KOPT-K1 (cell line): ENCODE measurements around the gene DUS1L.

ENCODE experiments used
- H3K27ac ChIP-seq: fragments of 200-600 bp; sonication (generic); 2 replicates; pipeline ENCODE4 v1.5.1; 2016; ENCODE audit warnings: antibody characterized with exemption, mild to moderate bottlenecking, low read depth, low read length; ENCODE audit not compliant: poor library complexity, severe bottlenecking
- H3K36me3 ChIP-seq: fragments of 200-600 bp; sonication (generic); 2 replicates; pipeline ENCODE4 v1.5.1; 2017; ENCODE audit warnings: antibody characterized with exemption, mild to moderate bottlenecking, low read length, moderate library complexity; ENCODE audit not compliant: insufficient read depth
- H3K9me3 ChIP-seq: fragments of 200-600 bp; sonication (generic); 2 replicates; pipeline ENCODE4 v1.5.1; 2017; ENCODE audit warnings: antibody characterized with exemption, low read length, mild to moderate bottlenecking; ENCODE audit not compliant: insufficient read depth, poor library complexity, severe bottlenecking

DUS1L gene

GRCh38 chr17:82085031-82085861 lies 19.6 kb upstream of the DUS1L start:
- H3K9me3 ChIP-seq, result no peaks in the 10 kb centered on the region
- H3K36me3 ChIP-seq, result peaks cover 100% of the 10 kb centered on the region

DNA sequence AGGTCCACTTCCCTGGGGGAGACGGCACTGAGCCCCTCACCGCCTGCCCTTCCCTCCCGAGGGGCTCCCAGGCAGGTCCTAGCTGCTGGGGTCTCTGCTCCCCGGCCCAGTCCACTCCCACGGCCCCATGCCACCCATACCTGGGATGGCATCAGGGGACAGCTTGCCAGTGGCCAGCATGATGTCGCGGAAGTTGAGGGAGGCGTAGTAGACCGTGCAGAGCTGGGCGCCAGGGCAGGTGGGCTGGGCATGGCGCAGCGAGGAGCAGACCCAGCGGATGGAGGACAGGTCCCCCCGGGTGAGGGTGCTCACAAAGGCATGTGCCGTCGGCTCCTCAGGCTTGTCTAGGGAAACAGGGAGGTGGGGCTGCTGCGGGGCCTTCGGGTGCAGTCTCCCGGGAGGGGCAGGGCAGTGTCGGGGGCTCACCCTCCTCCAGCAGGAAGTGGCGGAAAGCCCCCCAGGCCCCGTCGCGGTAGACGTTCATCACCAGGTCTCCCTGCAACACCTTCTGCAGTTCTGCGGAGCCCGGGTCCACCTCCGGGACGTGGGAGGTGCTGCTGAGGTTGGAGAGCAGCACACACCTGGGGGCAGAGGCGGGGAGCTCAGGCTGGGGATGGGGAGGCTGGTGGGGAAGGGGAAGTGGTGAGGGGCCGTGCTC lies 18.9 kb upstream of the DUS1L start:
- H3K9me3 ChIP-seq, result no peaks in the 10 kb centered on the region
- peaks cover 100% of the 10 kb centered on the region for H3K36me3 ChIP-seq
- no peak overlapping the region for H3K27ac ChIP-seq

More at GRCh38 chr17:82085031-82085861, 19.6 kb upstream of the DUS1L start:
- H3K27ac ChIP-seq, result no peak overlapping the region

DNA sequence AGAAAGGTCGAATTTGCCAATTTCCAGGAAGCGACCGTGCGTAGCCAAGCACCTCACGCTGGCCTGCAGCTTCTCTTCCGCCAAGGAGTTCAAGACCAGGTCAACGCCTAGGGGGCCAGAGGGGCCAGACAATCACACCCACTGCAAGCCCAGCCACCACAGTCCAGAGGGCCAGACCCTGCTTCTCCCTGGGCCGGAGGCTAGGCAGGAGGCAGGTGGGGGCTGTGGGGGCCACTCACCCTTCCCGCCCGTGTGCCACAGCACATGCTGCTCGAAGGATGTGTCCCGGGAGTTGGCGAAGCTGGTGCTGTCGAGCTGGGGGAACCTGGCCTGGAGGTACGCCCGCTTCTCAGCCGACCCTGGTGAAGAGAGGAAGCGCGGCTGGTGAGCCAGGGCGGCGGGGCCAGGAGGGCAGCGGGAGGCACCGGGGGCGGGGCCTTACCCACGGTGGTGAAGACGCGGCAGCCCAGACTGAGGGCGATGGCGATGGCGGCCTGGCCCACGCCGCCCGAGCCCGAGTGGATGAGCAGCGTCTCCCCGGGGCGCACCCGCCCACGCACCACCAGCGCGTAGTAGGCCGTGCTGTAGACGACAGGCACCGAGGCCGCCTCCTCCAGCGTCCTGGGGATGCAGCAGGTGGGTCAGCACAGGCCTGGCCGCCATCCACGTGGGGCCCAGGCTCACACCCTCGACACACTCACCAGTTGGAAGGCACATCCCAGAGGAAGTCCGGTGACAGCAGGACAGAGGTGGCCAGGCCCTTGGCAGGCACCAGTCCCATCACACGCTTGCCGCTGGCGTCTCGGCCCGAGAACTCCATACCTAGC lies 18.1 kb upstream of the DUS1L start:
- Histone ChIP-seq H3K36me3 (peaks cover 99% of the 10 kb centered on the region), H3K9me3 (no peaks in the 10 kb centered on the region), H3K27ac (no peak overlapping the region)

DNA sequence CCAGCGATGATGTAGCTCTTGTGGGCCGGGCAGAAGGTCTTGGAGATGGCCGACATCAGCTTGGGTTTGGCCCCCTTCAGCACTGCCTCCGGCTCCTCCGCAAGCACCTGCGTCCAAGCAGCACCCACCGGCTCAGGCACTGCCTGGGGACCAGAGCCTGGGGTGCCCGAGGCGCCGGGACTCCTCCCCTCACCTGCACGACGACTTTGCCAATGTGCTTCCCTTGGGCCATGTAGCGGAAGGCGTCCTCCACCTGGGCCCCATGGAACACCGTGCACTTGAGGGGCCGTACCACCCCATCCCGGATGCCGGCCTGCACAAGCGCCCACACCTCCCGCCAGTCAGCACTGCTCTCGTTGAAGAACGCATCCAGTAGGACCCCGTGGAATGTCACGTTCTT lies 17.4 kb upstream of the DUS1L start:
- H3K9me3 ChIP-seq, result no peaks in the 10 kb centered on the region
- H3K27ac ChIP-seq, result no peak overlapping the region
- H3K36me3 ChIP-seq, result peaks cover 99% of the 10 kb centered on the region

GRCh38 chr17:82082456-82082855 lies 16.9 kb upstream of the DUS1L start:
- no peak overlapping the region for H3K27ac ChIP-seq
- H3K9me3 ChIP-seq, result no peaks in the 10 kb centered on the region
- peaks cover 99% of the 10 kb centered on the region for H3K36me3 ChIP-seq

DNA sequence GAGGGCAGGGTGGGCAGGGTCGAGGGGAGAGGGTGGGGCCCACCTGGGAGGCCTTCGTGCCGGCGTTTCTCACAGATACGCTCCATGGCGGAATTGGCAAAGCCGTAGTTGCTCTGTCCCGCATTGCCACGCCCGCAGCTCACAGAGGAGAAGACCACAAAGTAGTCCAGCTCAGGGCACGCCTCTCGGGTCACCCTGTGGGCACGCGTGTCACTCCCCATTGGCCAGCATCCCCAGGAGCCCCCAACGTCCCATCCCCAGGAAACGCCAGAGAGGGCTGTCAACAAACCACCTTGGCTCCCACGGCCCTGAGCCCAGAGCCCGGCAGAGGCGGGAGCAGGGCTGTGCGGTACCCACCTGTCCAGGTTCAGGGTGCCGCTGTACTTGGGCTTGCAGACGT lies 16.4 kb upstream of the DUS1L start:
- Histone ChIP-seq H3K9me3 (no peaks in the 10 kb centered on the region), H3K27ac (no peak overlapping the region), H3K36me3 (peaks cover 99% of the 10 kb centered on the region)

- H3K9me3 ChIP-seq, result no peaks in the 10 kb centered on the region
- peaks cover 99% of the 10 kb centered on the region for H3K36me3 ChIP-seq
- no peak overlapping the region for H3K27ac ChIP-seq
Observed at GRCh38 chr17:82081546-82081945, 15.9 kb upstream of the DUS1L start.

GRCh38 chr17:82080789-82081464 lies 15.3 kb upstream of the DUS1L start:
- Histone ChIP-seq H3K9me3 (no peaks in the 10 kb centered on the region), H3K36me3 (peaks cover 93% of the 10 kb centered on the region), H3K27ac (no peak overlapping the region)

GRCh38 chr17:82080048-82080788 lies 14.6 kb upstream of the DUS1L start:
- Histone ChIP-seq H3K36me3 (peaks cover 86% of the 10 kb centered on the region), H3K9me3 (no peaks in the 10 kb centered on the region), H3K27ac (no peak overlapping the region)

GRCh38 chr17:82079001-82079677 lies 13.5 kb upstream of the DUS1L start:
- Histone ChIP-seq H3K36me3 (peaks cover 75% of the 10 kb centered on the region), H3K9me3 (no peaks in the 10 kb centered on the region), H3K27ac (no peak overlapping the region)

DNA sequence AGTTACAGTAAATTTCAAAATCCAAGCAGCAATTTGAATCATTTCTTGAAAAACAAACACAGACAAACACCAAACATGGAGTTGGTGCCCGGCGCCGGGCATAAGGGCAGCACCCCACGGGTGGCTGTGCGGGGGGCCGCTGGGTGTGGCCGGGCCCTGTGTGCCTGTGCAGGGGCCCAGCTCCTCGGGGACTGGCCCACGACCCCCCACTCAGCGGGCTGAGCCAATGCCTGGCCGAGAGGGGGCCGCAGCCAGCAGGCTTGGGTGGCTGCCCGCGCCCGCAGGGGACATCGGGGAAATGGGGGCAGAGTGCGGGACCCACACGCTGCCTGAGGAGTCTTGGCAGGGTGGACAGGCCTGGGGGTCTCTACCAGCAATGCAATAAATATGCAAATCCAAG lies 12.8 kb upstream of the DUS1L start:
- Histone ChIP-seq H3K27ac (no peak overlapping the region), H3K36me3 (peaks cover 68% of the 10 kb centered on the region), H3K9me3 (no peaks in the 10 kb centered on the region)

DNA sequence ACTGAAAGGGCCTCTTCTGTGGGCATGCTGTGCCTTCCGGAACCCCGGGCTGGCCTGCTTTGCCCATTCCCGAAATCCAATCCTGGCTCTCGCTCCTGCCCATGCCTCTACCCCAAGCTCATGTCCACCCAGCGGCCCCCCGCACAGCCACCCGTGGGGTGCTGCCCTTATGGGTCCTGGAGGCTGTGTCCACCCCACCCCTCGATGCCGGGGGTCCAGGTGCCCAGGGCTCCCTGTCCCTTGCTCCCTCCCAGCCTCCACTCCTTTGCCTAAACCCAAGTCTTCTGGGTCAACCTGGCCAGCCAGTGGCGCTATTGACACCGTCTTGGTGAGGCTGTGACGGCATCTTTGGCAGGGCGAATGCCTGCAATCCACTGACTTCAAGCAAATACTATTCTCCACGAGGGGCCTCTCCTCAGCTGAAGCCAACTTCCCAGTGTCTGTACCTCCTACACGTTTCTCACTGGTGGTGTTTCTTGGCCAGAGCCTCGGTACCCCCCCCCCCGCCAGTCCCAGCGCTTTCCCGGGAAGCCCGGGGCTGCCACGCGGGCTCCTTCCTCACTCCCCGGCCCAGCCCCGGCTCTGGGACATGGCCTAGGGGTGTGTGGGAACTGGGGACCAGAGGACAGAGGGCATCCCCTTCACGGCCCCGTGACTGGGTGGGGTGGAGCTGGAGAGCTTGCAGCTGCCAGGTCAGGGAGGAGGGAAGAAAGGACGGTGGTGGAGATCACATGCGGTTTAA lies 12.2 kb upstream of the DUS1L start:
- Histone ChIP-seq H3K9me3 (no peaks in the 10 kb centered on the region), H3K27ac (no peak overlapping the region), H3K36me3 (peaks cover 61% of the 10 kb centered on the region)

DNA sequence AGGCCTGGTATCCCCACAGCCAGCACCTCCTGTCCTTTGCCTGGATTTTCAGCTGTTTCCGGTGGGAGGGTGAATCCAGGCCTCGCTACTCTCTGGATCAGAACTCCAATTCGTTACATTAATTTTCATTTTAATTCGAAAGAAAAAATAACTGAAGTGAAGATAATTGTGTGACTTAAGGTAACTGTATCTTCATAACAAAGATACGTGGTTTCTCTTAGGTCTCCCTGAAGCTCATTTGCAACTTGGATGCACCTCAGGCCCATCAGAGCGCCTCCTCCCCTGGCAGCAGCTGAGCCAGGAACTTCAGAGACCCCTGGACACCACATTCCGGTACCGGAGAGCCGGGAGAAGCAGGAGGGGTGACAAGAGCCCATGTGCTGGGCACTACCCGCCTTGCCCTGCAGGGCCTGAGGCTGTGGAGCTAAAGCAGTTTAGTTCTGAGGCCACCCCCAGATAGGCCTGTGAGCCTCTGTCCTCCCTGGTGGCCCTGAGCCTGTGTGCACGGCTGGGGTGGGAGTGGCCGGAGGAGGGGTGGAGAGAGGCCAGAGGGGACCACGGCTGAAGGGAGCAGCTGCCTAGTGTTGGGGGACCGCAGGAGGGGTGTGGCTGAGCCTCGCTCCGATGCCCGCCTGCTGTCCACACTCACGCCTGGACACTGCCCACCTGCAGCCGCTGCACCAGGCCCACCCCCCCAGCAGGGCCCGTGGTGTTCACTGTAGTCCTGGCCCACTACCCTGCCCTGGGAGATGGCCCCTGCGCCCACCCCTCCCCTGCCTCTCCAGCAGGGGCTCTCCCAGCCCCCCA lies 11.4 kb upstream of the DUS1L start:
- H3K27ac ChIP-seq, result no peak overlapping the region

More for the DNA sequence above, 11.4 kb upstream of the DUS1L start:
- Histone ChIP-seq H3K9me3 (no peaks in the 10 kb centered on the region), H3K36me3 (peaks cover 53% of the 10 kb centered on the region)
